GM21786 (cell line): ENCODE measurements around the gene MKNK1.

ENCODE experiments used
- ATAC-seq: cut with Tn5 transposase; IDR thresholded peaks from one replicate; pipeline ENCODE4 v1.9.1; 2021; ENCODE audit not compliant: unreplicated experiment

Gene MKNK1

DNA sequence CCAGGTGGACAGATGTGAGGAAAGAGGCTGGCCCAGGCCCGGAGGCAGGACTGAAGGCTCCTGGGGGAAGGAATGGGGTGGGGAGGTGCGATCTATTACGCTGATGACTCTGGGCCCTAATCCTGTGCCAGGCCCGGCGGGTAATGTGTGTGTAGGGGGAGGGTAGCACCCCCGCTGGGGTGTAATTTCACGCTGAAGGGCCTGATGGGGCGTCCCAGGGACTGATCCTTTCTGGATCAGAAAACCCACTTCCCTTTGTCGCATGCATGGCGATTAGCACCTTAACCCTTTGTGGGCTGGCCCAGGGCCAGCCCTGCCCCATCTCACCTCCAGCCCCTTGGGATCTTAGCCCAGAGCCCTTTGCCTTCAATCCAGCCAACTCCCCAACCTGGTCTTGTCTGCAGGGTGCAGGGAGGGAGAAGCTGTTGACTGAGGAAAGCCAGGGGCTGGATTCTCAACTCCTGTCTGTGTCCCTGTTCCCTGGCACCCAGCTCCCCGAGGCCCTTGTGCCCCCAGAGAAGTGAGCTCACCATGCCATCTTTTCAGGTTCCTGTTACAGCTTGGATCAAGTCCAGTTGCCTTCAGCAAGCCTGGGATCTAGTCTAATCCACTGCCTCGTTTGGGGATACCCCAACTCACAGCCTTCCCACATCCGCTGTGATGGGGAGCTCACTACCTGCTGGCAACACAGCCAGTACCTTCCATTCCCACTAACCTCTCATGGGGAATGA, 78.7 kb downstream of the MKNK1 start:
- ATAC-seq: no peak

DNA sequence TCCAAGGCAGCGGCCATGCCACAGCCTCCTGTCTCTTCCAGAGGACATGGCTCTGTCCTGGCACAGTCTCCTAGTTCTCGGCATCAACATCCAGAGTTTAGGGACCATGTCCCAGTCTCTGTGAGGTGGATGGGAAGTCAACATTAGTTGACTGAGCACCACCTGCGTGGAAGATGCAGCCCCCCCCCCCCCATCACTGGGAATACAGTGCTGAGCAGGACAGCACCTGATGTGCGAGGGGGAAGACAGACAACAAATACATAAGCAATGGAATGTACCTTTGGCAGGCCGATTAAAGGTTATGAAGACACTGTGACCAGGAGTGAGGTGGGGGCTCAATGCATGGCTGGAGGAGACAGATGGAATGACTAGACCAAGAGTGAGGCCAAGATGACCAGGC, 79.2 kb downstream of the MKNK1 start:
- ATAC-seq: no peak

DNA sequence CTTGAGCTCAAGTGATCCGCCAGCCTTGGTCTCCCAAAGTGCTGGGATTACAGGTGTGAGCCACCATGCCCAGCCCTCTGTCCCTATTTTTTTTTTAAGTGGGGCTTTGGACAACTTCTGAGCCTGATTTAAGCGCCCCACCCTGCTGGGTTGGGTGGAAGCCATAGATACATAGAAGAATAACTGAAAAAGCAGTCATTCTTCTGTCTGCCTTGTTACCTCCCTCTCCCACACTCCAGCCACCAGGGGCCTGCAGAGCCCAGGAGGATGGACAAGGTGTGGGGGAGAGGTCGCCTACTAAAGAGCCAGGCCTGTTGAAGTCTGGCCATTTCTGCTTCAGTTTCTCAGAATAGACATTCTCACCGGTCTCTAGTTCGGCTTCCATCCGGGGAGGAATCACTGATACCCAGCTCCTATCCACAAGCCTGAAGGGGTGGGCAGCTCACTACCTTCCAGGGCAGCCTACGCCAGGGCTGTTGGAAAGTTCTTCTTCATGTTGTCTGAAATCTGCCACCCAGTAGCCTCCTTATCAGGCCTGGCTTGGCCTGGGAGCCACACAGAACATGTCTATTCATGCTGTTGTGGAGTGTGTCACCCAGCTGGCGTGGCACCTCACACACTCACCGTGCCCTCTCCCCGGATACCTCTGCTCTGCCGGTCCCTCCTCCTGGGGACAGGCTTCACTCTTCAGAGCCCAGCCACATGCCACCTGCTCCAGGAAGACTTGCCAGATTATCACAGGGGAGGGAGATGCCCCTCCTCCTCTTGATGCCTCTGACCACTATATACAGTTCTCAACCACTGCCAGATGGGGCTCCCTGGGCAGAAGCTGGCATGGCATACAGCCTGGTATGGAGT, 80.3 kb downstream of the MKNK1 start:
- ATAC-seq: no peak

DNA sequence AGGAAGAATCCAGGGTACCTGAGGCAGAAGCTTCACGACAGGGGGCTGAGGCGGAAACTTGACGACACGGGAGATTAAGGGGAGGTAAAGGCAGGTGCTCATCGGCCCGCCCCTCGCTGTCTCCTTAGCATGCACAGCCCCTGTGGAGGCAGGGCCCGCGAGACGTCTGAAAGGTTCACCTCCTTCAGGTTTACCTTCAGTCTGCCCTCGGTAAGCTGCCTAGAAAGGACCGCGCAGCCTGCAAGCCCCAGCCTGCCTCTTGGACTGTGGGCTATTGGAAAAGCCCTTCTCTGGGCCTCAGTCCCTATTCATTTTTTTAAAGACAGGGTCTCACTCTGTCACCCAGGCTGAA, 81.1 kb downstream of the MKNK1 start:
- no peak for ATAC-seq

DNA sequence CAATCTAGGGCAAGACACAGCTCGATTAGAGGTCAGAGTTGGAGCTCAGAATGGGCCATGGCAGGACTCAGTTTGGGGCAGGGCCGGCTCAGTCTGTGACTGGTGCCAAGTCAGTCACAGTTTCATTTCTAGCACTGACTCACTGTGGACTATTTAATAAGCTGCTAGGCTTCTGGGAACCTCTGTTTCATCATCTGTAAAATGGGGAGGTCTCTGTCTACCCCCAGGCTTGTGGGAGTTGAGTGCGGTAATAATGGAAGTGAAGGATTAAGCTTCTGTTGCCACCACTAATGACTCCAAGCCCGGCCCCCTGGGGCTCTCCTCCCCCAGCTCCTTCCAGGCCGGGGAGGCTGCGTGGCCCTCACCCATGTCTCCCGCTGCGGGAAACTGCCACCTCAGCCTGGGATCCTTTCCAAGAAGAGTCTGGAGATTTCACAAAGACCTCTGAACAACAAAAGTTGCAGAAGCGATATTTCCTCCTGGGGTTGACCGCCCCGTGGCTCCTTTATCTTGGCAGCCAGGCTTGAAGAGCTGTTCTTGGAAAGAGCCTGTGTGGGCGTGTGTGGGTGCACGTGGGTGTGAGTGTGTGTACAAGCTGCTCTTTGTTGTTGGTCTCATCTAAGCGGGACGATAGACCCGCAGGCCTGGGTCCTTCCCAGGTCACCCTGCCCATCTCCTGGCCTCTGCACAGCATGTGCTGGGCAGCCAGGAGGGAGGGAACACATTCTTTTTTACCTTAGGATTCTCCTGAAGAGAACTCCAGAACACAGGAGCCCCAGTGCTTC, 81.7 kb downstream of the MKNK1 start:
- no peak for ATAC-seq

DNA sequence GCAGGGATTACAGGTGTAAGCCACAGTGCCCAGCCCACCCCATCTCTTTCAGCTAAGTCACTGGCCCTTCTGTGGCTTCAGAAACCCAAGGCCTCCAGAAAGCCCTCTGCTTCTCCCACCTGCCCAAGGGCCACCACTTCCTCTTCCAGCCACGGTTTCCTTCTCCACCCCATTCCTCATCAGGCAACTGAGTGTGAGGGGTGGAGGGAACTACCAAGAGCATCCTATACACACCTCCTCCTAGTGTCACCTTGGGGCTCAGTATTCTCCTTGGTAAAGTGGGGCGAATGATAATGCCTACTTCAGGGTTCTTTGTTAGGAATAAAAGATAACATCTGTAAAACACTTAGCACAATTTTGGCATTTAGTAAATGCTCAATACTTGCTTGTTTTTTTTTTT, 82.7 kb downstream of the MKNK1 start:
- ATAC-seq: no peak

DNA sequence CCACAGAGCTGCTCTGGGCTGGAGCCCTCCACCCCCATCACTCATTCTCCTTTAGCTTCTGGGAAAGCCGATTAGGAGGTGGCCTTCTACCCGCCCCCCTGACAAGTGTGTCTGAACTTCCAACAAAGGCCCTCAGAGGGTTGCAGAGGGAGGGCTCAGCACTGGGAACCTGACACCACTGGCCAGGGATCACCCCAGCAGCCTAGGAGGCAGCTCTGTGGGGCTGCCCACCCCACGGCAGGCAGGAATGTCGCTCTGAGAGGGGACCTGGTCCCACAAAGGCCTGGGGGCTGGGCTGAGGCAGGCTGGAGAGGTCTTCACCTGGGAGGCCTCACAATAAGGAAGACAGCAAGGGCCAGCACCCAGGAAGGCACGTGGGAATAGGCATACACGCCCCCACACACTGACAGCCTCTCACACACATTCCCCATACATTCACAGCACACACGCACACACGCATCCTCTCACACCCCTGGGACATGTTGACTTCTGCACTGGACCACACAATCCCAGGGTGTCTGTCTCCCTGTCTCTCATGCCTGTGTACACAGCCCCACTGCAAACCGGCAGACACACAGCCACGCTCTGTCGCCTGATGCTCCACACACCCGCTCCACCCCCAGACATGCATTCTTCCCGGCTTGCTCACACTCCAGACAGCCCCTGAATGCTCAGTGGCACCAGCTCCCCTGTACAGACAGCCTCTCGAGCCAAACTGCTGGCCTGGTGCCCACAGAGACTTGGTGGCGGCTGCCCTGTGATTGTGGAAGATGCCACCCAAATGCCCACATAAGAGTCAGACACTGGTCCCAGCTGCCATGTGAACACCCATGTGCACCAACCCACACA, 83.8 kb downstream of the MKNK1 start:
- ATAC-seq: no peak

DNA sequence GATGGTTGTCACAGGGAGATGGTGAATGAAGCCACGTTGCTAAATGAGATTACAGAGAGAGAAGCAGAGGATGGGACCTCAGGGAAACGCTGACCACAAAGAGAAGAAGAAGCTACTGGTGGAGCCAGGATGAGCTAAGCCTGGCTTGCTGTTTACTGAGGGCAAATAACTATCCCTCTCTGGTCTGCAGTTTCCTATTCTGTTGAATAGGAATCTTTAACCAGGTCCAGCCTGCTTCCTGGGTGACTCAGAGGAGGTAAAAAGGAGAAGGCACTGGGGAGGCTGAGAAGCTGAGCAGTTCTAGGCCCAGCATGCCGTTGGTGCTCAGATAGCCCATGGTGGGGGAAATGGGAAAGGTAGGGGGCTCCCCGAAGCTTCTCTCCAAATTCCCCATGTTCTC, 84.9 kb downstream of the MKNK1 start:
- no peak for ATAC-seq

DNA sequence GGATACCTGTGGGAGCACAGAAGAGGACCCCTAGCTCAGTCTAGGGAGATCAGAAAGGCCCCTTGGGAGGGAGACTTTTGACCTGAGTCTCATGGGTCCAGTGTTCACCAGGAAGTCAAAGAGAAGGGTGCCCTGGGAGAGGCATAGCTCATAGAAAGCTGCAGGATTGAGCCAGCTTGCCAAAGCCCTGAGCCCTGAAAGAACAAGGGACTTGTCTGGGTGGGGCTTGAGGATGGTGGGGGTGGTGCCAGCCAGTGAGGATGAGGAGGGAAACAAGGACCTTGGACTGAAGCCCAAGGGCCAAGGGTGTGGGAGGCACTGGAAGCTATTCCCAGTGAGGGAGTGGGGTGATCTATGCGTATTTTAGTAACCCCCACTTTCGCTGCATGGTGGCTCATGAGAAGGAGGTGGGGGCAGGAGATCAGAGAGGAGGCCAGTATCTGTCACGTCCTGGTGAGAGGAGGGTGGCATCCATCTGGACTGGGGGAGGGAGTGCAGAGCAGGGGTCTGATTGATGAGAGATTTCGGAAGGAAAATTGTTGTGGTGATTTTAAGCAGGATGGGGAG, 86.1 kb downstream of the MKNK1 start:
- ATAC-seq: no peak

DNA sequence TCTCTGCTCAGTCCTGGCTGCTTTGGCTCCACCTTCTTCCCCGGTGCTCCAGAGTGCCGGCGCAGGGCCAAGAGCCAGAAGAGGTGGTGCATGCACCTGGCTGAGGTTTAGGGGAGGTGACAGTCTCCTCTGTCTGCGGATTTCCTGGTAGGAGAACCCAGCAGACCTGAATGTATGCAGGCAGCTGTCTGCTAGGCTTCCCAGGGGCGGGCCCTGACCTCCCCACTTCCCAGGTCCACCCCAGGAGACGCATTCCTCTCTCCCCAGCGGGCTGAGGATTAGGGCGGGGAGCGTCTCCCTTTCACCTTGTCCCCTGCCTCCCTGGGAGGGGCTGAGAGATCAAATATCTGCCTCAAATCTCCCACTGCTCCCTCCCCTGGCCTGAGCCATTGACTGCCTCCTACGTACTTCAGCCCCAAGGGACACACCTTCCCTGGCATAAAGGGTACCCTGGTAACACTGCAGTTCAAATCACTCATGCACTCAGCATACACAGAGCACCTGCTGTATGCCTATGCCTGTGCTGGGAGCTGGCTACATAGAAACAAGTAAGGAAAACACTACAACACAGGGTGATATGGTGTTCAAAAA, 87.0 kb downstream of the MKNK1 start:
- ATAC-seq: no peak

DNA sequence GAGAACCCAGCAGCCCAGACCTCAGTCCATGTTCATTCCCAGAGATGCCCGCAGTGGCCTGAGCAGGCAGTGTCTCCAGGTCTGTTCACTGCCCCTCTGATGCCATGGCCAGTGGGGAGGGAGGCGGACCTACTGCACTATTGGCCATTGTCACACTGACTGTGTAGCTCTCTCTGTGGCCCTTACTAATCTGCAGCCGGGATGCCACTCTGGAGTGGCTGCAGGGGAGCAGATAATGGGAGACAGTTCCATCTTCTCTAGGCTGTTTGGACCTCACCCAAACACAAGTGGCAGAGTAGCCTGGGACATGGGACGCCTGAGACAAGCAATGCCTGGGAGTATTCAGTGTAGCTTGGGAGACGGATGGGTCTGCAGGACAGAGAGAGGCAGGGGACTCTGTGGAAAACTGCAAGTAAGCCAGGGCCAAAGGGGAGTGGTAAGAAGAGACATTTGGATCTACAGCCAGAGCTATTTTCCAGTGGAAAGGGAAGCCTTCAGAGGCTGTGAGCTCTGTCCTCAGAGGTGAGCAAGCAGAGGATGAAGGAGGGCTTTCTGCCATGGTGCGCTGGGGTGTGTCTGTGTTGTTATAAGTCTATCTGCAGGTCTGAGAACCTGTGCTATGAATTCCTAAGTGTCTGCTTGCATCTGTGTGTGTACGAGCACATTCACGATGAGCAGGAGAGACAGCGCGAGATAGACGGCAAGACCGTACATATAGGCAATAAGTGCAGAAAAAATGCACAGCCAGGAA, 87.7 kb downstream of the MKNK1 start:
- ATAC-seq: no peak

DNA sequence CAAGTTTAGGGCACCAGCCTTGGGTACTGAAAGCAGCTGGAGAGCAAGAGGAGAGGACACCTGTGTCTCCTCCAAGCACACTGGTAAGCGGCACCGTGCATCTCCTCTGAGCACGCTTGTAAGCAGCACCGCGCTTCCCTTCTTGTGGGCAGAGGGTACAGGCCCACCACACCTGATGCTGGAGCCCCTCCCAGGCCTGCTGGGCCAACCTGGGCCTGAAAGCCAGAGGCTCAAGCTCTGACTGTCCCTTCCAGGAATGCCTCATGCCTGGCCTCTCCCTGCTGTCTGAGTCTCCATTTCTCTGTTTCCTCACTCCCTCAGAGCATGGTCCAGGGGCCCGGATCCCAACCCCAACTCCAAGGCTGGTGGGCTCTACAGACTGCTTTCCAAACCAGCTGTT, 88.5 kb downstream of the MKNK1 start:
- ATAC-seq: no peak

DNA sequence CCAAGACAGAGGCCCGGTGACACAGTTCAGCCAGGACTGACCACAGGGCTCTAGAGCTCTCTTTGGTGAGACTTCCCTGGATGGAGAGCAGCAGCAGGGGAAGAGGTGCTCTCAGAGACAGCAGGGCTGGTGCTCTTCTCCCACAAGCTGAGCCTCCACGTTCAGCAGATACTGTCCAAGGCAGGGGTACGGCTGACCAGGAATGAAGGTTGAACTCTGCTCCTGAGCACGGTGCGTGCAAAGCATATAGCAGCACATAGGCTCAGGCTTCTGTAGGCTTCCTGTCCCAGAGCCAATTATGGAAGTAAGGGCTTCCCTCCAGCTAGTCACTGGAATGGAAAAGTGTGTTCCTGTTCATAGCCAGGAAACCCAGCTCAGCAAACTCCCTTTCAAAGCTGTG, 90.5 kb downstream of the MKNK1 start:
- no peak for ATAC-seq

DNA sequence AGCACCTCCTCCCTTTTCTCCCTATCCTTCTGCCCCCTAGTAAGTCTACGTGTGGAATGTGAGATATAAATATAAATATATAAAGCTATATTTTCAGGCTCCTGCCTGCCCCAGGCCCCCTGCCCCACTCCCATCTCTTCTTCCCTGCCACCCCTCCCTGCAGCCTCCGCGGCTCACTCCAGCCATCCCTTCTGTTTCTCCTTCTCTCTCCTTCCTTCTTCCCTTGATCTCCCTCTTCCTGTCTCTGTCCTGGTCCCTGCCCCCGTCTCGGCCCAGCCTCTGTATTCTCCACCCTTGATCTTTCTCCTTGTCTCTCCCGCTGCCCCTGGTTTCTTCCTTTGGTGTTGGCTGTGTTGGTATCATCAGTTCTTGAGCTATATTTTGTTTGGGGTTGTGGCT, 91.3 kb downstream of the MKNK1 start:
- ATAC-seq: no peak

DNA sequence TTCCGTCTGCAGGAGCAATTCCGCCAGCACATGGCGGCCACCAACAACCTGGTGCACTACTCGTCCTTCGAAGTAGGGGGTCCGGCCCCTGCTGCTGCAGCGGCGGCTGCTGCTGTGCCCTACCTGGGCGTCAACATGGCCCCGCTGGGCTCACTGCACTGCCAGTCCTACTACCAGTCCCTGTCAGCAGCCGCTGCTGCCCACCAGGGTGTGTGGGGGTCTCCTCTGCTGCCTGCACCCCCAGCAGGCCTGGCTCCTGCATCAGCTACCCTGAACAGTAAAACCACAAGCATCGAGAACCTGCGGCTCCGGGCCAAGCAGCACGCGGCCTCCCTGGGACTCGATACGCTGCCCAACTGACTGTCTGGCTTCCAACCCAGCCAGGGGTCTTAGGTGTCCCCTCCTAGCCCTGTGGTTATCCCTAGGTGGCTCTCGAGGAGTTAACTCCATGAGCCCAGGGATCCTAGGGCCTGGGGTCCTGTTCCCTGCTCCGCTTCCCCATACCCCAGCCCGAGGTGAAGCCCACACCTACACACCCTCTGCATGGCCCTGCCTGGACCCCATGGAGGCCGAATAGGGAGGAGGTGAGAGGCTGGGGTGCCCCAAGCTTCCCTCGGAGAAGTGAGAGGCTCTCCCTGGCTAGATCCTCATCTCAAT, 91.8 kb downstream of the MKNK1 start:
- no peak for ATAC-seq

DNA sequence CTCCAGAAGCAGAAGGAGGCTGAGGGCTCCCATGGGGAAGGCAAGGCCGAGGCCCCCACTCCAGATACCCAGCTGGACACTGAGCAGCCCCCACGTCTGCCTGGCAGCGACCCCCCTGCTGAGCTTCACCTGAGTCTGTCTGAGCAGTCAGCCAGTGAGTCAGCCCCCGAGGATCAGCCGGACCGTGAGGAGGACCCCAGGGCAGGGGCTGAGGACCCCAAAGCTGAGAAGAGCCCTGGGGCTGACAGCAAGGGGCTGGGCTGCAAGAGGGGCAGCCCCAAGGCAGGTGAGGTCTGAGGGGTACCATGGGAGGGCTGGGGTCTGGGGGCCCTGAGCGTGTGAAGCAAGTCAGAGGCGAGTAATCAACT, 93.1 kb downstream of the MKNK1 start:
- no peak for ATAC-seq

DNA sequence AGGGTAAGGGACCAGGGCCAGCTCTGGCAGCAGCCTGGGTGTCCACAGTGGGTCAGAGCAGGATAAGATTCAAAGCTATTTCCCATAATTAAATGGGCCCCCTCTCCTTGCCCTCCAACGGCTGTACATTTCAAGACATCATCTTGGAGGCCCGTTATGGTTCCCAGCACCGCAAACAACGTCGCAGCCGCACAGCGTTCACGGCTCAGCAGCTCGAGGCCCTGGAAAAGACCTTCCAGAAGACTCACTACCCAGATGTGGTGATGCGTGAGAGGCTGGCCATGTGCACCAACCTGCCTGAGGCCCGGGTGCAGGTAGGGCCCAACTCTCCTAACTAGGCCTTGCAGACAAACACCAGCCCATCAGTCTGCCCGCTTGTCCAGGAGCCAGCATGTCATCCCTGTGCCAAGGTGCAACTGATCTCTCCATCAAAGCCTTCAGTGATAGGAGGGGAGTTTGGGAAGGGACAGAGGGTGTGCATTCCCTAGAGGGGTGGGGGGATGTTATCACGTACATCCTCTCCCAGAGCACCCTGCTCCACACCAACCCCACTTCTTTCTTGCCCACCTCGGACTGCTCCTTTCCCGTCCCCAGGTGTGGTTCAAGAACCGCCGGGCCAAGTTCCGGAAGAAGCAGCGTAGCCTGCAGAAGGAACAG, 93.6 kb downstream of the MKNK1 start:
- no peak for ATAC-seq

DNA sequence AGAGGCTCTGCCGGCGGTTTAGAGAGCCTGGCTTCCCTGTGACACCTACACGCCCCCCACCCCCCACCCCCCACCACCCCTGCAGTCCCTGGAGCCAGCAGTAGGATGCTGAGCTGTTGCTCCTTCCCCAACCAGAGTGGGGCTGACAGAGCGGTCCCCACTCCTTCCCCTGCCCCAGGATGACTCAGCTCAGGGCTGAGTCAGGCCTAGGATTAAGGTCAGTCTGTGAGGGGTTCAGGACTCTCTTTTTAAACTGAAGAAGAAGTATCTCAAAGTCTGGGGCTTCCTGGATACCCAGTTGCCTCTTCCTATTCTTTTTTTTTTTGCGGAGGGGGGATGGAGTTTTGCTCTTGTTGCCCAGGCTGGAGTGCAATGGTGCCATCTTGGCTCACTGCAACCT, 95.3 kb downstream of the MKNK1 start:
- ATAC-seq: no peak
